ENCODE data around the gene C14orf119.

Gene C14orf119

DNA sequence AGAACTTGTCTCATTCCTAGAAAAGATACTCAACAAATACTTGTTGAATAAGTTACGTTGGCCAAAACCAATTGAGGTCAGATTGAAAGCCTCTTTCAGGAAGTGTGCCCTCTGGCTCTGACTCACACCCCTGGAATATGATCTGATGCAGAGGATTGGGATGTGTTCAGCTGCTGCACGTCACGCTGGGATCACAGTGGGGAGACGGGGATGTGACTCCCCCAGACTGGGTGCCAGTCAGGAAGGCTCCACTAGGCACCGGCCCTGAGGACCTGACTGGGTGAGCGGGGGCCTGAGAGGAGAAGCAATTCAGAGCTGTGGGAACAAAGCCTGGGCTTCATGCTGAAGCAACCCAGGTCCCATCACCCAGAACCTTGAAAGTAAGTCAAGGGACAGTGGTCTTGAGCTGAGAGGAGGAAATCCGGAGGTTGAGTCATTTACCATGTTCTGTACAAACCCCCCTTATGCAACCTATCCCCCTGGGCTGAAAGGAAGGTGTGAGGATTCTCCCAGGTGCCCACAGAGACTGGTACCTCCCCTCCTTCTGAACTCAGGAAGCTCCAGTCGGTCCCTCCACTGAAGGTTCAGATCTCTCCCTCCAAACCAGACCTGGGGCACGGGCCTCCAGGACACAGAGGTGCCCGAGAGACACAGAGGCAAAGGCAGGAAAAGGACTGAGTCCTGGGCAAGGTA is 19.9 kb downstream of the C14orf119 start:
- no peak for DNase-seq (ENCODE audit: low spot score)
- TF ChIP-seq, protein P1, sequence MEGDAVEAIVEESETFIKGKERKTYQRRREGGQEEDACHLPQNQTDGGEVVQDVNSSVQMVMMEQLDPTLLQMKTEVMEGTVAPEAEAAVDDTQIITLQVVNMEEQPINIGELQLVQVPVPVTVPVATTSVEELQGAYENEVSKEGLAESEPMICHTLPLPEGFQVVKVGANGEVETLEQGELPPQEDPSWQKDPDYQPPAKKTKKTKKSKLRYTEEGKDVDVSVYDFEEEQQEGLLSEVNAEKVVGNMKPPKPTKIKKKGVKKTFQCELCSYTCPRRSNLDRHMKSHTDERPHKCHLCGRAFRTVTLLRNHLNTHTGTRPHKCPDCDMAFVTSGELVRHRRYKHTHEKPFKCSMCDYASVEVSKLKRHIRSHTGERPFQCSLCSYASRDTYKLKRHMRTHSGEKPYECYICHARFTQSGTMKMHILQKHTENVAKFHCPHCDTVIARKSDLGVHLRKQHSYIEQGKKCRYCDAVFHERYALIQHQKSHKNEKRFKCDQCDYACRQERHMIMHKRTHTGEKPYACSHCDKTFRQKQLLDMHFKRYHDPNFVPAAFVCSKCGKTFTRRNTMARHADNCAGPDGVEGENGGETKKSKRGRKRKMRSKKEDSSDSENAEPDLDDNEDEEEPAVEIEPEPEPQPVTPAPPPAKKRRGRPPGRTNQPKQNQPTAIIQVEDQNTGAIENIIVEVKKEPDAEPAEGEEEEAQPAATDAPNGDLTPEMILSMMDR (IDR thresholded peaks at IDR 0.05; ENCODE audit: extremely low read depth, insufficient read depth, missing control alignments), result no peak
- in situ Hi-C loops (cut with MboI; ENCODE audit: low pct_unique_long_range_greater_than_20kb, low sequenced_read_pairs, unreplicated experiment), result no loop called here

DNA sequence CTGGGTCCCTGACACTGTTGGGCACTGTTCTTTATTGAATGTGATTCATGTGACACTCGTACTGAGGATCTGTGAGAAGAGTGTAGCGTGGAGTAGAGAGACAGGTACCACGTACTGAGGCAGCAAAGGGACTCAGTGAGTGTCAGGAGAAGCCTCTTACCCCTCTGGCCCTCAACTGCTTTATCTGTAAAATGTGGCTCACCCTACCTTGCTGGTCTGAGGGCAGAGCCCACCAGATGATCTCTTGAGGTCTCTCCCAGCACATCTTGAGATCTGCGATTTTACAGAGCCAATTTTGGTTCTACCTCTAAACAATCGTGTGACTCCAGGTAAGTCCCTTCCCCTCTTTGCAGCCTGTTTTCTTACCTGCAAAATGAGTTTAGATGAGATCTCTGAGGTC is 20.6 kb downstream of the C14orf119 start:
- in situ Hi-C loops (cut with MboI; ENCODE audit: low pct_unique_long_range_greater_than_20kb, low sequenced_read_pairs, unreplicated experiment), result no loop called here
- no peak for DNase-seq (ENCODE audit: low spot score)

DNA sequence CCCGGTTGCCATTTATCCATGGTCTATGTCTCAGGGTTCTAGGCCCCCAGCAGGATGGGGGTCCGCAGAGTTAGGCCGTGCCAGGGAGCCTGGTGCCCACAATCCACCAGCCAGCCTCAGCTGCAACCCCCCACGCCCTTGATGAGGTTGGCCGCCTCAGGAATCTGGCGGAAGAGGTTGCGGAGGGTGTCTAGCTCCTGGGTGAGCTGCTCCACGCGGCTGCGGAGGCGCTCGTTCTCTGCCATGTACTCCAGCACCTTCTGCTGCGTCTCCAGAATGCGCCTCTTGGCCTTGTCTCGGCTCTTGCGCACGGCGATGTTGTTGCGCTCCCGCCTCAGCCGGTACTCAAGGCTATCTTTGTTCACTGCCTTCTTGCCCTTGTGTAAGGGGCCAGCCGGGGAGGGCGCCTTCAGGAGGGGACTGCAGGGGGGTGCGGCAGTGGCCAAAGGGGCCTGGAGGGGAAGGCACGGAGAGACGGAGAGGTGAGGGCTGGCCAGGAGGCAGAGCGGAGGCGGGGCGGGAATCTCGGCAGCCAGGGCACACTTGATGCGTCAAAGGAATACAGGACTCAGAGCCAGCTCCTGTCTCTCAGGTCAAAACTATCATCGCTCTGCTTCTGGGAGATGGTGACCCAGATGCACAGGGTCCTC is 22.2 kb downstream of the C14orf119 start:
- in situ Hi-C loops (cut with MboI; ENCODE audit: low pct_unique_long_range_greater_than_20kb, low sequenced_read_pairs, unreplicated experiment), result no loop called here
- TF ChIP-seq, protein P1 (IDR thresholded peaks at IDR 0.05; ENCODE audit: extremely low read depth, insufficient read depth, missing control alignments), result no peak
- DNase-seq (ENCODE audit: low spot score), result no peak

More for the DNA sequence above, 20.6 kb downstream of the C14orf119 start:
- TF ChIP-seq, protein P1 (IDR thresholded peaks at IDR 0.05; ENCODE audit: extremely low read depth, insufficient read depth, missing control alignments), result no peak

GRCh38 chr14:23118506-23119362 is 23.4 kb downstream of the C14orf119 start, which contains the start of gene CEBPE:
Gene CEBPE (minus strand): TSS chr14:23119255. CDS start chr14:23119091, 164 bp downstream.
- in situ Hi-C loops (cut with MboI; ENCODE audit: low pct_unique_long_range_greater_than_20kb, low sequenced_read_pairs, unreplicated experiment), result no loop called here
- no peak for DNase-seq (ENCODE audit: low spot score)

DNA sequence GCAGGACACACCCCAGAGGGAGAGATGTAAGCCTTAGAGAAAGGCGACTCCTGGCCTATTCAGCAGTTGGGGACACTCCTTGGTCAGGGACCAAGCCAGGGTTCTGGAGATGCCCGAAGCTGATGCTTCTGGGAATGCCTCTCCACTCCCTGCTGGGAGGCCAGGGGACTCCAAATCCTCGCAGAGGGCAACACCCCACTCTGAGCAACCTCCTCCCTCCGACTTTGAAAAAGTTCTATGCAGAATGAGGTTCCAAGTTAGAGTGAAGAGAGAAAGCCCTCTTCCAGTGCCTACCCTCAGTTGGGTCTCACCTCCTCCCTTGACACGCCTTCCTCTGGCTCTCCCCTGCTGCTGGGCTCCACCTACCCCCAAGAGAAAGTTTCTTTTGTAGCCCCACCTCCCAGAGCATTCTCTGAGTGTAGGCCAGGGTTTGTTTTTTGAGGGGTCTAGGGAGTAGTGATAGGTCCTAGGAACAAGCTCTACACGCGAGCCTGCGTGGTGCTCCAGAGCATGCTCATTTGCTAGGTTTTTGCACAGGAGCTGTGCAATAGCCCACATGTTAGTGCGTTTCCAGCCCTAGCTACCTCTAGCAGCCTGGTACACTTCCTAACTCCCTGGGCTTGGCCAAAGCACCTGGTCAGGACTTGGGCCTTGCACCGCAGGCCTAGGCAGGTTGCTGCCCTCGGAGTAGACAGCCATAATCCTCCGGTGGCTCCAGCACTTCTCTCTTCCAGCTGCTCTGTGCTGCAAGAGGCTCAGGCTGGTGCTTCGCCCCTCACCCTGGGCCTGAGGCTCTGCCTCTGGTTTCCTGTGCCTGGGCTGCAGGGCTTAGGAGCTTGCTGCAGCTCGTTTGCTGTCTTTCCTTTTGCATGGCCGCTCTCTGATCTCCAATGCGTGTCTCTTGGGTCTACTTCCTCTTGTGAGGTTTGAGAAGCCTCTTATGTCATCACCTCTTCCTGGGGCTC is 24.3 kb downstream of the C14orf119 start:
- DNase-seq (ENCODE audit: low spot score), result peak; percentile 71
- in situ Hi-C loops (cut with MboI; ENCODE audit: low pct_unique_long_range_greater_than_20kb, low sequenced_read_pairs, unreplicated experiment), result loop anchor here (10.0 kb wide), 1 partner anchor 65 kb away; the partner anchor contains the start of gene SLC7A8
- TF ChIP-seq, protein P1 (IDR thresholded peaks at IDR 0.05; ENCODE audit: extremely low read depth, insufficient read depth, missing control alignments), result no peak

More at GRCh38 chr14:23118506-23119362, 23.4 kb downstream of the C14orf119 start, which contains the start of gene CEBPE:
- TF ChIP-seq, protein P1 (IDR thresholded peaks at IDR 0.05; ENCODE audit: extremely low read depth, insufficient read depth, missing control alignments), result no peak
